ENCODE results near the gene MDM1.
A peak's percentile ranks its signal among the peaks of the same experiment; 100 is the strongest.

MDM1 gene

DNA sequence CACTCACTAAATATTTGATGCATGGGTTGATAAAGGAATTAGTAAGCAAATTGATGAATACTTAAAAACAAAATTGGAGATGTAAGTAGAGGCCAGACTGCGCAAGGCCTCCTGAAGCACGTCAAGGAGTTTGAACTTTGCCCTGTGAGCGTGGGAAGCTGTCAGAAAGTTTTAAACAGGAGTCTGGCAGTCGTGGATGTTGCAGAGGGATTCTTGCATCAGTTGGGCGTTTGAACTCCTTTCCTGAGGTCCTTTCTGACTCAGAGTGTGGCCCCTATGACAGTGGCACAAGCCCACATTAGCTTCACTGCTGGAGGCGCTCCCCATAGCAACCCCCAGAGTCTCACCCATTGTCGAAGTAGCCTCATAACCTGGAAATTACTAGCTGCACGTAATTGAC is 60.8 kb downstream of the MDM1 start:
- DNase-seq (ENCODE audit: low read depth, low spot score), result no peak

- no peak for DNase-seq (ENCODE audit: low read depth, low spot score)
Observed at GRCh38 chr12:68270358-68270757, 61.8 kb downstream of the MDM1 start.

- DNase-seq (ENCODE audit: low read depth, low spot score), result no peak
Observed at GRCh38 chr12:68269779-68270178, 62.4 kb downstream of the MDM1 start.

- no peak for DNase-seq (ENCODE audit: low read depth, low spot score)
Observed at GRCh38 chr12:68268967-68269366, 63.2 kb downstream of the MDM1 start.

DNA sequence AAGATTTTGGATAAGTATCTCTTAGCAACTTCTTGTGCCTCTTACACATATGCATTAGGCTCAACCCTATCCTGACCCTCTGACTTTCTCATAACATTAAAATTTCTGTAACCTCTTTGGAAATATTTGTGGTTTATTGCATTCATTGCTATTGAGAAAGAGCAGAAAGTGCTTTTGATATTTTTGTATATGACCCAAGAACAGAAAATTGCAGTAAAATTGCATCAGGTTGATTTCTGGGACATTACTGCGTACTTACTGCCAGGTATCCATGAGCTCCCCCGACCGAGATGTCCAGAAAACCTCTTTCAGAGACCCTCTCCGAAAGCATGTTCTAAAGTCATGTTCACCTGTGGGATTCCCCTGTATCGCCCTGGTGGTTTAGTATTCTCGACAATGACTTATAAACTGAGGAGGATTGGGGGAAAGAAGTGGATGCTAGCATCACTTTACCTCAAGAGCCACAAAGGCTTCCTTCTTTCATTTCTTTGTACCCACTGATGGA is 64.2 kb downstream of the MDM1 start:
- DNase-seq (ENCODE audit: low read depth, low spot score), result peak; percentile 13

GRCh38 chr12:68264857-68265256 is 67.3 kb downstream of the MDM1 start:
- peak; percentile 49 for DNase-seq (ENCODE audit: low read depth, low spot score)

DNA sequence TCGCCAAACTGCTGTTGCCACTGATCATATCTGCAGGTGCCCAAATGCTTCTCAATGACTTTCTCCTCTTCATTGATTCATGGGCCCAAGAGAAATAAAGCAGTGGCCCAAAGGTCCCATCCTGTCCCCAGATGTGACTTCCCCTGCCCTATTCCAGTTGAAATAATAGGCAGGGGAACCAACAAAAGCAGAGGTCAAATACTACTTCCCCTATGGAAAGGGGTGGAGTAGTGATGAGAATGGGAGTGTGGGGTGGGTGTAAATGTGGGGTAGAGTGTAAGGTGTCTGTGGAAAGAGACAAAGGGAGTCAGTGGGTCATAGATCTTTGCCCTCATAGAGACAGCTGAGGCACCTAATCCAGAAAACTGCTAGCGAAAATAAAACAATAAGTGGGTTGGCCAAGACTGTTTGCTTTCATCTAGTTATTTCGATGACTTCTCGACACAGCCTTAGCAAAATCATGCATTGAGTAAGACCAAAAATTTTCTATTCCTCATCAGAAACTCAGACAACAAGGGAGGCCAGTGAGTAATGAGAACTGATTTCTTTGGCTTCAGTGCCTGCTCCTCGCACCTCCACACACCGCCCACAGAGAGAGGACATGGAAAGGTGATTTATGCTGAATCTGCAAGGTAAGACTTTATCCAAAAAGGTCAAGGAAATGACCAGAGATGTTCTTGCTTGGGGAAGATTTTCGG is 67.9 kb downstream of the MDM1 start:
- peak; percentile 27 for DNase-seq (ENCODE audit: low read depth, low spot score)

DNA sequence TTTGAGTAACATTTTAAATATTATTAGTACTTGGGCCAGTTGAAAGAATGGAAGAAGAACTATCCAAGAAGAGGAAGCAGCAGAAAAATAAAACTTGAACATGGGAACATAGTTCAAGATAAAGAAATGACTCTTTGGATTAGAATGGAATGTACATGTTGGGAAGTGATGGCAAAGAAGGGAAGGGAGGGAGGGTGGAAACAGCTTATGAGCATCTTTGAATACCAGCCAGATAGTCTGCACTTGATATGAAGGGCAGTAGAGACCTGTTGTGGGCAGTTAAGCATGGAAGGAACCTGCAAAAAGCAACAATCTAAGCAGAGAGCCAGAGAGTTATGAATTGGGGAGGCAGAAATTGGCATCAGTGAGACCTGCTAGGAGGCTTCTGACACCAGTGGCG is 68.8 kb downstream of the MDM1 start:
- DNase-seq (ENCODE audit: low read depth, low spot score), result no peak

- DNase-seq (ENCODE audit: low read depth, low spot score), result no peak
Observed at GRCh38 chr12:68261896-68262295, 70.3 kb downstream of the MDM1 start.

GRCh38 chr12:68260153-68260552 is 72.0 kb downstream of the MDM1 start:
- no peak for DNase-seq (ENCODE audit: low read depth, low spot score)

DNA sequence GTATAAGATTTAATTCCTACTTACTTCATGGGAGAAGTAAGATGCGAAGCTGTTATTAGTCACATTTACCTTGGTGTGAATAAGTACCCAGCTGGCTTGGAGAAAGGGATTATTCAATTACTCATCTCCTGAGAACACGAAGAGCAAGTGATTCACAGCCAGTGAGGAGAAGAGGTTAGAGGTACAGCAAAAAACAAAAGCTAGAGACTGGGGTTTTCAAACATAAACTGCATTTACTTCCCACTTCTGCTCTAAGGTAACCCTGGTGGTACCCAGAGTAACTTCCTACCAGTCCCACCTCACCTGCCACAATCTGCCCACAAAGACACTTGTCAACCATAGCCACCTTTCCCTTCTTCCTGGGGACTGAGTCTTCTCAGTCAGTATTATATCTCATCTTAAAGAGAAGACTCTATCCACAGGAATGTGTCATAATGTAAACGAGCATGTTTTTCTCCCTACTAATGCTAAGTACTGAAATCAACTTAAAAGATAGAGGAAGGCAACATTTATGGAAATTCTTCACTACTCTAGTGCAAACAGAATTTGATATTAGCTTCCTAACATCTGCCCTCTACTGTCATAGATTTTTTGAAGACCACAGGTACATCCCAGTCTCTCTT is 72.7 kb downstream of the MDM1 start:
- DNase-seq (ENCODE audit: low read depth, low spot score), result peak; percentile 73

DNA sequence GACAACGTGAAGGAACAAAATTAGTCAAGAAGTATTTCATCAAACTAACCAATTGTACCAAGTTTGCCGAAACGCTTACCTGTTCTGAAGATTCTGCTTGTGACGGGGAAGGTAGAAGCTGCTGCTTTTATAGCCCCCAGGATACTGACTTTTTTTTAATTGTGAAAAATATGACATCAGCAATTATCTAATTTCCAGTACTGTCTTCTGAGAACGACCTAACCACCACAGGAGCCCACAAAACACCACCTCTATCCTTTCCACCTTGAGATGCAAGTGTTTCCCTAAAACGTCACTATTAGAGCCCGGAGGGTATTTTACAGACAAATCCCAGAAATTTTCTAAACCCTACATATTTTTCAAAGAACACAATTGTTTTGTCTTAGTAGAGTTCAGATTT is 78.7 kb downstream of the MDM1 start, which contains the start of gene IL22:
Gene IL22, minus strand, starts transcription at position 101 of the 400 bp plus-strand sequence. CDS start 156 bp downstream, outside the sequence.
- no peak for DNase-seq (ENCODE audit: low read depth, low spot score)

- DNase-seq (ENCODE audit: low read depth, low spot score), result no peak
Observed at GRCh38 chr12:68252077-68252476, 80.1 kb downstream of the MDM1 start.

- DNase-seq (ENCODE audit: low read depth, low spot score), result peak; percentile 15
Observed at GRCh38 chr12:68250454-68250853, 81.7 kb downstream of the MDM1 start.

- no peak for DNase-seq (ENCODE audit: low read depth, low spot score)
Observed at GRCh38 chr12:68247785-68248184, 84.4 kb downstream of the MDM1 start.

- no peak for DNase-seq (ENCODE audit: low read depth, low spot score)
Observed at GRCh38 chr12:68246350-68246749, 85.8 kb downstream of the MDM1 start.

DNA sequence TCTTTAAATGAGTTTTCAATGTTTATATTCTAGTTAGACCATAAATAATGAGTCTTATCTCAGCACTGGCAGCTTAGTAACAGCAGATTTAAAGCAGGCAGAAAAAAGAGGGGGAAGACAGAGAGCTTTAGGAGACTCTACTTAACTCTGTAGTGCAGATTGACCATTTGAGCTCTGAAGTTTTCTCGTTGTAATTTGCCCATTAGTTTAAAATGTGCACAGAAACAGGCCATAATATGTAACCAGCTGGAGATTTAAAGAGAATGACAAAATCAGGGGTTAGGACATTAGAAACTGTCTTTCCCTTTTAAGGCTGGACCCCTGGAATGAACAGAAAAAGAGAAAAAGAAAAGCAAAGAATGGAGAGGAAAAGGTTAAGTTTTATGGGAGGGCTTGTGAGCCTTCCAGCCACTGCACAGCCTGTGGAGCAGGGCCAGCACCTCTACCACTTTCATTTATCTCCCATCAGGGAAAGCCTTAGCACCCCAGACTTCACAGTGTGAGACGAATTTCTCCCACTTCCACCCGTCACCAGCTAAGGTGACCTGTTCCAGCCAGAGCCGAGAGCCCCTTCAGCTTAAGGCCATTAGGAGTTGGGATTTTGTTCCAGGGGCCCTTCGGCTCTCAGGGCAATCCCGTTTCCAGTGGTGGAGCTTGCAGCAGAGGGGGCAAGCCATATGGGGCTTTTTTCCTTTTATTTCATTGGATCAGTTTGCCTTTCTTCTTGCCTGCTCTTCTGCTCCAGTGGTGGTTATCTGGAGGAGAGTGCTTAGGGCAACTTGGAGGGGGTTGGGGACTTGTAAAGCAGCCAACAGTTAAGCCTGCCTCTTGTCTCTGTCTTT is 86.8 kb downstream of the MDM1 start:
- DNase-seq (ENCODE audit: low read depth, low spot score), result peak; percentile 40
